ENCODE measurements around the gene MICALL1.

DNA sequence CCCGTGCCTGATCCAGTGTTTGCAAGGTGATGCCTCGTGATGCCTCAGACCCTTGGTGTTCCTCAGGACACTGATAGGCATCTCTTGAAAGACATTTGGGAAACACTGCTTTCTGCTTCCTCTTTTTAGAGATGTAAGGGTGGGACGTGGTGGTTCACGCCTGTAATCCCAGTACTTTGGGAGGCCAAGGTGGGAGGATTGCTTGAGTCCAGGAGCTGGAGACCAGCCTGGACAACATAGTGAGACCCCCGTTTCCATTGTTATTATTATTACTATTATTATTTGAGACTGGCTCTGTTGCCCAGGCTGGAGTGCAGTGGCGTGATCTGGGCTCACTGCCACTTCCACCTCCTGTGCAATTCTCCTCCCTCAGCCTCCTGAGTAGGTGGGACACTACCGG, 84.8 kb downstream of the MICALL1 start:
- TF ChIP-seq, protein P1, sequence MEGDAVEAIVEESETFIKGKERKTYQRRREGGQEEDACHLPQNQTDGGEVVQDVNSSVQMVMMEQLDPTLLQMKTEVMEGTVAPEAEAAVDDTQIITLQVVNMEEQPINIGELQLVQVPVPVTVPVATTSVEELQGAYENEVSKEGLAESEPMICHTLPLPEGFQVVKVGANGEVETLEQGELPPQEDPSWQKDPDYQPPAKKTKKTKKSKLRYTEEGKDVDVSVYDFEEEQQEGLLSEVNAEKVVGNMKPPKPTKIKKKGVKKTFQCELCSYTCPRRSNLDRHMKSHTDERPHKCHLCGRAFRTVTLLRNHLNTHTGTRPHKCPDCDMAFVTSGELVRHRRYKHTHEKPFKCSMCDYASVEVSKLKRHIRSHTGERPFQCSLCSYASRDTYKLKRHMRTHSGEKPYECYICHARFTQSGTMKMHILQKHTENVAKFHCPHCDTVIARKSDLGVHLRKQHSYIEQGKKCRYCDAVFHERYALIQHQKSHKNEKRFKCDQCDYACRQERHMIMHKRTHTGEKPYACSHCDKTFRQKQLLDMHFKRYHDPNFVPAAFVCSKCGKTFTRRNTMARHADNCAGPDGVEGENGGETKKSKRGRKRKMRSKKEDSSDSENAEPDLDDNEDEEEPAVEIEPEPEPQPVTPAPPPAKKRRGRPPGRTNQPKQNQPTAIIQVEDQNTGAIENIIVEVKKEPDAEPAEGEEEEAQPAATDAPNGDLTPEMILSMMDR (IDR thresholded peaks at IDR 0.05): no peak
- TF ChIP-seq POLR2A (IDR thresholded peaks at IDR 0.05): no peak

Data from esophagus squamous epithelium (tissue), 4 donors.